Glomerular endothelial cell (primary cell): ENCODE measurements around the gene ANKRD27. TPM values are rescaled to one million over a fixed set of nuclear protein-coding genes. Genes with fewer than 3 reads are reported as not detected.

ENCODE experiments used
- DNase-seq: peaks from one replicate; pipeline ENCODE4 v3.0.0-alpha.2; 2011; ENCODE audit warnings: low read depth, low spot score; ENCODE audit errors: extremely low read depth
- total RNA-seq: library from RNA; depleted of rRNA; stranded (reverse); fragments of >200 nt; gene quantifications from 2 replicates; pipeline ENCODE4 v1.2.3, GENCODE V29; 2015

The ANKRD27 gene
- total RNA-seq, 1 donor from 2014 or later = 27.2 TPM

DNA sequence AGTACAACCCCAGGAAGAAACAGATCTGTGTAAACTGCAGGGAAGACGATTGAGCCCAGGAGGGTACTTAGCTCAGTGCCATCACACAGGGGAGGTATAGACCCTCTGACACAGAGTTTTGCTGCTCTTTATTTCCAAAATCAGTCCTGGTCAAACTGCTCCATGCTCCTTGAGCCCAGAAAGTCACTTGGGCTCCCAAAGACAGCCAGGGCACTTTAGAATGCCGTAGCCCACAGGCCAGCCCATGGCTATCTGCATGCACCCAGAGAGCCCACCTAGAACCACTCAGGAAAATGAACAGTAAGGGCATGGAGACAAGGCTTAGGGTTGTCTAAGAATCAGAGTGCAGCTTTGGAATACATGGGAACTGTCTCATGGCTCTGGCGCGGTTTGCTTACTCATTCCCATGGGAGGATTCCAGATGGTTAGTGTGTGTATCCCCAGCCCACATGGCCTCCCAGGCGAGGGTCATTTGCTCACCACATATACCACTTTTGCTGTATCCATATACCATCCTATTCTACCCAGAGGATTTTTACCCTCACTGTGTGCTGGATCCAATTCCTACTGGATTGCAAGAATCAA lies 108.6 kb downstream of the ANKRD27 start:
- no peak for DNase-seq

DNA sequence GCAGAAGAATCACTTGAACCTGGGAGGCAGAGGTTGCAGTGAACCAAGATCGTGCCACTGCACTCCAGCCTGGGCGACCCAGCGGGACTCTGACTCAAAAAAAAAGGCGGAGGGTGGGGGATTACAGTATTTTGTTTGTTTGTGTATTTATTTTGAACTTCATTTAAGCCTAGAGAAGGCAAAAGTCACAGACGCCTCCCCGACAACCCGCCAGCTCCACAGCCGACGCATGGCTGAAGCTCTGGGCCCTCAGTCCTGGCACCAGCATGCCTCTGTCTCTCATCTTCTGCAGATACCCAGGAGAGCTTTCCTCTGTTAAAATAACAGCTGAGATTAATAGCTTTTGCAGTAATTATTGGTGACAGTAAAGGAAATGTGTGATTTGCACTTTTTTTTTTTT lies 111.2 kb downstream of the ANKRD27 start:
- DNase-seq = no peak

DNA sequence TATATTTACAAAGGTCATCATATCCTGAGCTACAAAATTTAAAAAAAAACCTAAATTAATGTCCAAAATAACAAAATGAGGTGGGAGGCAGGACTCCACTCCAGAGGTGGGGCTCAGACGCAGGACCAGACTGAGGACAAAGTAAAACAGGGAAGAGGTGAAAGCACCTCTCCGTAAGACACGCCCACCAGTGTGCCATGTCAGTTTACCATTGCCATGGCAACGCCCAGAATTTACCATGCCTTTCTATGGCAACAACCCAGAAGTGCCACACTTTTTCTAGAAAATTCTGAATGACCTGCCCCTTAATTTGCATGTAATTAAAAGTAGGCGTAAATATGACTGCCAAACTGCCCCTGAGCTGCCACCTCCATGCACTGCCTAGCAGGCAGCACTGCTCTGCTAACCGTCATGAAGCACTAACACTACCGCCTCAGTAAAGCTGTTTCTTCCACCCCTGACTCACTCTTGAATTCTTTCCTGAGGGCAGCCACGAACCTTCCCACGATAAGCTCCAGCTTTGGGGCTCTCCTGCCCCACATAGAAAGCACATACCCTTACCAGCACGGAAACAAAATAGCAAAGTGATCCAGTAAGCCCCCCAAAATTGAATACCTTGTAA lies 116.3 kb downstream of the ANKRD27 start:
- no peak for DNase-seq

DNA sequence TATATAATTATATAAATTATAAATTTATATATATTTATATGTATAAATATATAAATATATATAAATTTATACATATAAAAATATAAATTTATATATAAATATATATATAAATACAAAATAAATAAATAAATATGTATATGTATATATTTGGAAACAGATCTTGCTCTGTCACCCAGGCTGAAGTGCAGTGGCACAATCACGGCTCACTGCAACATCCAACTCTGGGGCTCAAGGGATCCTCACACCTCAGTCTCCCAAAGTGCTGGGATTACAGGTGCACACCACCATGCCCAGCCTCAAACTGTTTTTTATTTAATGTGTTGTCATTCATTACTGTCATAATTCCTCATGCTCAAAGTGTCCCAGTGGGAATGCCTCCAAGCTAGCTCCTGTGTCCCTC lies 119.2 kb downstream of the ANKRD27 start:
- DNase-seq = no peak

DNA sequence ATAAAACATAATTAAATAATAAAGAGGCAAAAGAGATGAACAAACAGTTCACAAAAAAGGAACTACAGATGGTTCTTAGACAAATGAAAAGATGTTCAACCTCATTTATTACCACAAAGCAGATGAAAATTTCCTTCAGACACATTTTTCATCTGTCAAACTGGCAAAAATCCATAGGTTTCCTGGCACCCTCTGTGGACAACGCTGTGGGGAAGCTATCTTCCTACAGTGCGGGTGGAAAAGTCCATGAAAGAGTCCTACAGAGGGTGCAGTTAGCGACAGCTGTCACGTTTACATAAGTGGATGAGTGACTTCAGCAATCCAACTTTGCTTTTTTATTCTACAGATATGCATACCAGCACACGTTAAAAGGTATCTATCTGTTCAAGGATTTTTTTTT lies 124.3 kb downstream of the ANKRD27 start:
- DNase-seq = no peak

Other genes with a start within 250 kb of the ANKRD27 start
- gene PDCD5, start 94.0 kb downstream of the ANKRD27 start, total RNA-seq = 188 and 211 TPM in 2 replicates
- gene RGS9BP, start 668 bp upstream of the ANKRD27 start, total RNA-seq = 0.05 and 0.29 TPM in 2 replicates
- gene NUDT19, start 16.6 kb upstream of the ANKRD27 start, total RNA-seq = 16.9 and 18.3 TPM in 2 replicates
- 0.23 and 0.29 TPM in 2 replicates for gene TDRD12, start 44.6 kb upstream of the ANKRD27 start, total RNA-seq
- not detected in 2 replicates for gene SLC7A9, start 194.6 kb upstream of the ANKRD27 start, total RNA-seq